HCT116 (cell line): ENCODE results near the gene XPNPEP1. TPM values are rescaled to one million over a fixed set of nuclear protein-coding genes. Genes with fewer than 3 reads are reported as not detected.

Source experiments
- ATAC-seq: fragments of 200-7000 bp; cut with Tn5 transposase; 2 replicates; pipeline ENCODE4 v1.9.1; 2020; ENCODE audit warnings: mild to moderate bottlenecking, moderate library complexity
- BruUV-seq: library from RNA; stranded (reverse); fragments of 400-500 nt; replicated peaks from 2 replicates; lab custom pipeline; 2021; lab: Mats Ljungman, UMichigan
- CTCF ChIA-PET: fragments of 300-600 bp; sonication (Branson Sonifier 250); formaldehyde crosslinking; loops from one replicate; lab custom pipeline; 2021; ENCODE audit warnings: antibody characterized with exemption; lab: Charles Lee
- POLR2A ChIA-PET: fragments of 300-600, 350-600 bp; sonication (Branson Sonifier 250); formaldehyde crosslinking; loops from one replicate; lab custom pipeline; 2021; ENCODE audit warnings: antibody characterized with exemption; lab: Charles Lee
- RAD21 ChIA-PET, 2 experiments: fragments of 300-600 bp; sonication (Branson Sonifier 250); formaldehyde crosslinking; loops; one replicate each; lab custom pipeline; 2023; ENCODE audit warnings: low total read pairs in 2 of 2; ENCODE audit not compliant: uncharacterized antibody in 2 of 2, unreplicated experiment in 2 of 2, low non-redundant PET in 1 of 2; lab: Charles Lee
- DNase-seq: peaks from one replicate; pipeline ENCODE4 v3.0.0-alpha.2; 2010; ENCODE audit warnings: low read depth, low spot score
- H2AFZ ChIP-seq: fragments of 200-600 bp; shearing (Covaris generic), sonication (generic); 2 replicates; pipeline ENCODE4 v1.6.1; 2017; ENCODE audit warnings: low read depth, mixed run types, mixed read lengths, antibody characterized with exemption, low read length; ENCODE audit not compliant: poor library complexity, severe bottlenecking
- H3K27ac ChIP-seq: 2 replicates; pipeline ENCODE4 v1.5.1; 2012; ENCODE audit warnings: low read depth, low read length
- H3K27me3 ChIP-seq: fragments of 200-600 bp; sonication (generic); 2 replicates; pipeline ENCODE4 v1.6.1; 2016; ENCODE audit warnings: mixed run types, low read length, mixed read lengths; ENCODE audit not compliant: insufficient read depth
- H3K36me3 ChIP-seq, 2 experiments: fragments of 200-500 bp in 1 of 2; fragments of 200-600 bp in 1 of 2; sonication (Bioruptor generic) in 1 of 2; sonication (generic) in 1 of 2; 2 replicates each; pipeline versions ENCODE4 v1.5.1 to v1.6.1; 2014 to 2016; ENCODE audit warnings: low read length in 2 of 2, inconsistent platforms in 1 of 2, mixed read lengths in 1 of 2, mixed run types in 1 of 2; ENCODE audit not compliant: insufficient read depth in 2 of 2, control insufficient read depth in 1 of 2
- H3K4me1 ChIP-seq, 2 experiments: fragments of 200-600 bp in 1 of 2; sonication (generic) in 1 of 2; 2 replicates each; pipeline versions ENCODE4 v1.5.1 to v1.6.1; 2012 to 2017; ENCODE audit warnings: low read length in 2 of 2, inconsistent platforms in 1 of 2, mild to moderate bottlenecking in 1 of 2, mixed read lengths in 1 of 2, mixed run types in 1 of 2, moderate library complexity in 1 of 2; ENCODE audit not compliant: insufficient read depth in 2 of 2, control insufficient read depth in 1 of 2
- H3K4me2 ChIP-seq: fragments of 200-600 bp; sonication (generic); 2 replicates; pipeline ENCODE4 v1.6.1; 2017; ENCODE audit warnings: mixed run types, low read length, mixed read lengths
- H3K4me3 ChIP-seq, 2 experiments: fragments of 200-600 bp in 1 of 2; sonication (generic) in 1 of 2; replicated peaks in 1 of 2; 2 replicates each; pipeline ENCODE4 v1.5.1; 2011 to 2016; ENCODE audit warnings: low read length in 2 of 2, control low read depth in 1 of 2, low read depth in 1 of 2, mild to moderate bottlenecking in 1 of 2, mixed read lengths in 1 of 2, mixed run types in 1 of 2
- H3K79me2 ChIP-seq: fragments of 200-600 bp; sonication (generic); 2 replicates; pipeline ENCODE4 v1.6.1; 2017; ENCODE audit warnings: mild to moderate bottlenecking, mixed run types, low read length, moderate library complexity, mixed read lengths; ENCODE audit not compliant: insufficient read depth
- H3K9ac ChIP-seq: fragments of 200-600 bp; sonication (generic); 2 replicates; pipeline ENCODE4 v1.6.1; 2016; ENCODE audit warnings: low read length, mixed read lengths
- H3K9me2 ChIP-seq: fragments of 200-600 bp; sonication (generic), shearing (Covaris generic); 2 replicates; pipeline ENCODE4 v1.6.1; 2017; ENCODE audit warnings: mixed run types, mild to moderate bottlenecking, moderate library complexity; ENCODE audit not compliant: insufficient read depth
- H3K9me3 ChIP-seq, 2 experiments: fragments of 200-500 bp in 1 of 2; fragments of 200-600 bp in 1 of 2; sonication (Bioruptor generic) in 1 of 2; sonication (generic) in 1 of 2; 2 replicates each; pipeline ENCODE4 v1.6.1; 2014 to 2017; ENCODE audit warnings: low read length in 2 of 2, mixed read lengths in 2 of 2, inconsistent platforms in 1 of 2, low read depth in 1 of 2, mild to moderate bottlenecking in 1 of 2, mixed run types in 1 of 2, moderate library complexity in 1 of 2; ENCODE audit not compliant: control insufficient read depth in 1 of 2, insufficient read depth in 1 of 2
- H4K20me1 ChIP-seq: fragments of 200-600 bp; sonication (generic), shearing (Covaris generic); 2 replicates; pipeline ENCODE4 v1.6.1; 2017; ENCODE audit warnings: mixed run types, mild to moderate bottlenecking, moderate library complexity; ENCODE audit not compliant: insufficient read depth
- CBX3 ChIP-seq: IDR thresholded peaks from 2 replicates; pipeline ENCODE4 v1.6.1; 2012; ENCODE audit warnings: low read depth
- CEBPB ChIP-seq: IDR thresholded peaks from 2 replicates; pipeline ENCODE4 v1.6.1; 2012; ENCODE audit warnings: low read depth
- CTCF ChIP-seq, 3 experiments: fragments of 200-600 bp in 1 of 3; sonication (generic) in 1 of 3; IDR thresholded peaks in 2 of 3; conservative IDR thresholded peaks in 1 of 3; 2 replicates each; pipeline ENCODE4 v1.5.1; 2012 to 2017; ENCODE audit warnings: low read depth in 2 of 3, low read length in 2 of 3, antibody characterized with exemption in 1 of 3, borderline replicate concordance in 1 of 3, control low read depth in 1 of 3, mild to moderate bottlenecking in 1 of 3, mixed read lengths in 1 of 3, mixed run types in 1 of 3, moderate library complexity in 1 of 3; ENCODE audit not compliant: insufficient read depth in 1 of 3
- EGR1 ChIP-seq: IDR thresholded peaks from 2 replicates; pipeline ENCODE4 v1.6.1; 2012; ENCODE audit warnings: low read depth
- ELF1 ChIP-seq: IDR thresholded peaks from 2 replicates; pipeline ENCODE4 v1.6.1; 2012; ENCODE audit warnings: low read depth, borderline replicate concordance
- EZH2 ChIP-seq: fragments of 200-600 bp; sonication (generic); IDR thresholded peaks from 2 replicates; pipeline ENCODE4 v1.6.1; 2017; ENCODE audit warnings: antibody characterized with exemption, mixed run types
- FOSL1 ChIP-seq: IDR thresholded peaks from 2 replicates; pipeline ENCODE4 v1.6.1; 2012; ENCODE audit warnings: low read depth
- JUND ChIP-seq: IDR thresholded peaks from 2 replicates; pipeline ENCODE4 v1.6.1; 2012
- POLR2AphosphoS5 ChIP-seq: IDR thresholded peaks from 2 replicates; pipeline ENCODE4 v1.6.1; 2011; ENCODE audit warnings: mild to moderate bottlenecking, low read depth, low read length, moderate library complexity
- RAD21 ChIP-seq: IDR thresholded peaks from 2 replicates; pipeline ENCODE4 v1.6.1; 2012; ENCODE audit warnings: low read depth, mild to moderate bottlenecking
- SP1 ChIP-seq: IDR thresholded peaks from 2 replicates; pipeline ENCODE4 v1.6.1; 2012; ENCODE audit warnings: low read depth
- SRF ChIP-seq: IDR thresholded peaks from 2 replicates; pipeline ENCODE4 v1.6.1; 2012; ENCODE audit warnings: low read depth
- YY1 ChIP-seq: IDR thresholded peaks from 2 replicates; pipeline ENCODE4 v1.6.1; 2011; ENCODE audit warnings: low read length, low read depth, moderate library complexity, mild to moderate bottlenecking; ENCODE audit not compliant: insufficient replicate concordance; ENCODE audit errors: extremely low read depth
- ZNF274 ChIP-seq: fragments of 200-500 bp; sonication (Bioruptor generic); IDR thresholded peaks from 2 replicates; pipeline ENCODE4 v1.6.1; 2014; ENCODE audit warnings: mild to moderate bottlenecking, low read depth, low read length, inconsistent platforms
- intact Hi-C: fragments of 100-400 bp; cut with micrococcal nuclease; formaldehyde crosslinking; loops from 2 replicates; pipeline ENCODE4 v1.10.0; 2022
- total RNA-seq: library from RNA; stranded (reverse); gene quantifications from one replicate; pipeline ENCODE4 v1.2.1, GENCODE V29; 2021; ENCODE audit not compliant: unreplicated experiment
- TF ChIP-seq, protein P1 (sequence below): IDR thresholded peaks from 2 replicates; pipeline ENCODE4 v1.6.1; 2011; ENCODE audit warnings: mild to moderate bottlenecking, low read length, moderate library complexity; ENCODE audit not compliant: insufficient replicate concordance; ENCODE audit errors: extremely low read depth
- TF ChIP-seq, protein P2 (sequence below): IDR thresholded peaks from 2 replicates; pipeline ENCODE4 v1.6.1; 2012

Gene XPNPEP1
- total RNA-seq, 1 experiment from 2014 or later: 87.3 TPM

DNA sequence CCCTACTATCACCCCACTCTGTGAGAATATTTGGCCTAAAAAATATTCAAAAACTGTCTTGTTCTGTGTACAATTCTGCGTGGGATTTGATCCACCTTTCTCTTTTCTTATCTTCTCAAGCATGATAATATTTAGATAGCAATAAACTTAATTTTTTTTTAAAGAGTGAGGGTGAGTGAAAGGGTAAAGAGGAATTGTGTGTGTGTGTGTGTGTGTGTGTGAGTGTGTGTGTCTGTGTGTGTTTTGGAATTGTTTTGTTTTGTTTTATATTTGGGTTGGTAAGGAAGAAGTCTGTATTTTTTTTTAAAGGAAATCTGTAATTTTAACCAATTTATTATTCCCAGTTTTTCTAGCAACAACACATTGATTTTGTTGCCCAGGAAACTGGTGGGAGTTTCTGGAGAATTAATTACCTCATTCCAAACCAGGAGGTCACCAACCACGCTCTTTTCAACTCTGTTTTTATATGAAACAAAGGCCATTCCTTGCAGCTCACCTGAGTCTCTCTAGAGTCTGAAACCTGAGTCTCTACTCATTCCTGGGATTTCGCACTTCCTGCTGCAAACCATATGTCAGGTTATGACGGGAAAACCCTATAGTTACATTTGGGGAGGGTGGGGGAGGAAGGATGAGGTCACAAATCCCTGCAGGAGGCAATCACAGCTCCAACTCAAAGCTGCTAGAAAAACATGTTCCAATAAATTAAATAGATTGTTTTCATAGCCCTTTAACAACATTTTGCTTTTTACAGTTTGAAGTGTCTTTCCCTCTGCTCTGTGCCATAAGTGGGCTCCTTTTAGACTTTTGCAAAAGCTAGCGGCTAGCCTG, 38.1 kb upstream of the XPNPEP1 start (continued):
- TF ChIP-seq ZNF274: no peak

GRCh38 chr10:109960682-109961081, 37.4 kb upstream of the XPNPEP1 start:
- TF ChIP-seq RAD21: no peak
- TF ChIP-seq SRF: no peak
- no peak for TF ChIP-seq CBX3
- TF ChIP-seq, protein P1, sequence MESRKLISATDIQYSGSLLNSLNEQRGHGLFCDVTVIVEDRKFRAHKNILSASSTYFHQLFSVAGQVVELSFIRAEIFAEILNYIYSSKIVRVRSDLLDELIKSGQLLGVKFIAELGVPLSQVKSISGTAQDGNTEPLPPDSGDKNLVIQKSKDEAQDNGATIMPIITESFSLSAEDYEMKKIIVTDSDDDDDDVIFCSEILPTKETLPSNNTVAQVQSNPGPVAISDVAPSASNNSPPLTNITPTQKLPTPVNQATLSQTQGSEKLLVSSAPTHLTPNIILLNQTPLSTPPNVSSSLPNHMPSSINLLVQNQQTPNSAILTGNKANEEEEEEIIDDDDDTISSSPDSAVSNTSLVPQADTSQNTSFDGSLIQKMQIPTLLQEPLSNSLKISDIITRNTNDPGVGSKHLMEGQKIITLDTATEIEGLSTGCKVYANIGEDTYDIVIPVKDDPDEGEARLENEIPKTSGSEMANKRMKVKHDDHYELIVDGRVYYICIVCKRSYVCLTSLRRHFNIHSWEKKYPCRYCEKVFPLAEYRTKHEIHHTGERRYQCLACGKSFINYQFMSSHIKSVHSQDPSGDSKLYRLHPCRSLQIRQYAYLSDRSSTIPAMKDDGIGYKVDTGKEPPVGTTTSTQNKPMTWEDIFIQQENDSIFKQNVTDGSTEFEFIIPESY: no peak
- TF ChIP-seq POLR2AphosphoS5: no peak
- no peak for TF ChIP-seq ELF1
- TF ChIP-seq ZNF274: no peak
- TF ChIP-seq, protein P2, sequence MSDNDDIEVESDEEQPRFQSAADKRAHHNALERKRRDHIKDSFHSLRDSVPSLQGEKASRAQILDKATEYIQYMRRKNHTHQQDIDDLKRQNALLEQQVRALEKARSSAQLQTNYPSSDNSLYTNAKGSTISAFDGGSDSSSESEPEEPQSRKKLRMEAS: no peak
- TF ChIP-seq CEBPB: no peak
- no peak for TF ChIP-seq EZH2
- no peak for TF ChIP-seq YY1
- TF ChIP-seq EGR1: no peak
- TF ChIP-seq SP1: no peak
- no peak for TF ChIP-seq FOSL1
- TF ChIP-seq CTCF (IDR thresholded peaks at IDR 0.05 in 2 of 3, conservative IDR thresholded peaks at IDR 0.05 in 1 of 3; ENCODE audit: borderline replicate concordance in 1 of 3, insufficient read depth in 1 of 3, low read depth in 2 of 3, low read length in 2 of 3): no peak
- TF ChIP-seq JUND: no peak
- TF ChIP-seq, all 23 proteins: peak for 0
- Histone ChIP-seq H3K4me1 (peaks cover 10 to 12% of the 10 kb centered on the region in 2 experiments; a peak in 3 of 4 replicates), H3K9ac (no peak overlapping the region), H2AFZ (no peak overlapping the region), H3K79me2 (no peaks in the 10 kb centered on the region), H3K27me3 (no peaks in the 10 kb centered on the region), H3K9me3 (no peaks in the 10 kb centered on the region), H4K20me1 (no peaks in the 10 kb centered on the region), H3K4me3 (no peak overlapping the region), H3K9me2 (no peaks in the 10 kb centered on the region), H3K36me3 (no peaks in the 10 kb centered on the region), H3K27ac (no peak overlapping the region), H3K4me2 (no peak overlapping the region)
- ATAC-seq: no peak
- intact Hi-C loops: no loop called here
- RAD21 ChIA-PET: no interaction called here
- no TSS peak for BruUV-seq
- CTCF ChIA-PET: interaction anchor here (1.4 kb wide), 1 partner anchor 19 kb away, joined by 4 read pairs; no protein-coding TSS in a partner anchor
- POLR2A ChIA-PET: no interaction called here
- no peak for DNase-seq
